EH (cell line): ENCODE measurements around the gene ADAM33.

ENCODE experiments used
- DNase-seq: peaks from one replicate; pipeline ENCODE4 v3.0.0-alpha.2; 2015; ENCODE audit warnings: low read depth

ADAM33 gene

GRCh38 chr20:3646651-3647050, 35.2 kb downstream of the ADAM33 start:
- DNase-seq = no peak

GRCh38 chr20:3646067-3646440, 35.8 kb downstream of the ADAM33 start:
- no peak for DNase-seq

GRCh38 chr20:3645309-3646066, 36.3 kb downstream of the ADAM33 start:
- no peak for DNase-seq

- DNase-seq = no peak
Observed at GRCh38 chr20:3640259-3640658, 41.6 kb downstream of the ADAM33 start.

GRCh38 chr20:3635346-3635745, 46.5 kb downstream of the ADAM33 start:
- DNase-seq = peak; percentile 20

- DNase-seq = no peak
Observed at GRCh38 chr20:3633913-3634478, 47.8 kb downstream of the ADAM33 start.

- DNase-seq = no peak
Observed at GRCh38 chr20:3632311-3633004, 49.4 kb downstream of the ADAM33 start.

- DNase-seq = no peak
Observed at GRCh38 chr20:3631534-3631933, 50.3 kb downstream of the ADAM33 start.

- no peak for DNase-seq
Observed at GRCh38 chr20:3630429-3630828, 51.4 kb downstream of the ADAM33 start.

GRCh38 chr20:3629893-3630292, 51.9 kb downstream of the ADAM33 start:
- no peak for DNase-seq

- no peak for DNase-seq
Observed at GRCh38 chr20:3628502-3629314, 53.1 kb downstream of the ADAM33 start.

- DNase-seq = no peak
Observed at GRCh38 chr20:3627476-3627875, 54.3 kb downstream of the ADAM33 start.

GRCh38 chr20:3622406-3622805, 59.4 kb downstream of the ADAM33 start:
- DNase-seq = no peak

- DNase-seq = no peak
Observed at GRCh38 chr20:3621111-3621510, 60.7 kb downstream of the ADAM33 start.
